ENCODE measurements around the gene ESM1. TPM values are rescaled to one million over a fixed set of nuclear protein-coding genes. Genes with fewer than 3 reads are reported as not detected.

Gene ESM1
- total RNA-seq, 1 experiment from 2014 or later, result 27.8 TPM

DNA sequence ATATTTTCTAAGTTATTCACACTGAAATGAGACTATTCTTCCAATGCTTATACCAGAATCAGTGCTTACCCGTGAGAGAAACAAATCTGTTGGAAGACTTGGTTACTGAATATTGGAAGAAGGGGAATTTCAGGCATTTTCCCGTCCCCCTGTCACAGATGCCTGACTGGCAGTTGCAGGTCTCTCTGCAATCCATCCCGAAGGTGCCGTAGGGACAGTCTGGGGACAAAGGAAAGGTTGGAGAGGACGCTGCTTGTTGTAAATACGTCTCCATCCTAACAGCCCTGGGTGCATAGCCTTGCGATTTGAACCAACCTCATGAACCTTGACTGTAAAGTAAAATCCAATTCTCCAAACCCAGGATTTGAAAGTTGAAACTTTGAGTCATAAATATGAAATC, 3.5 kb downstream of the ESM1 start:
- H3K27ac ChIP-seq (ENCODE audit: low read length), result no peak overlapping the region

DNA sequence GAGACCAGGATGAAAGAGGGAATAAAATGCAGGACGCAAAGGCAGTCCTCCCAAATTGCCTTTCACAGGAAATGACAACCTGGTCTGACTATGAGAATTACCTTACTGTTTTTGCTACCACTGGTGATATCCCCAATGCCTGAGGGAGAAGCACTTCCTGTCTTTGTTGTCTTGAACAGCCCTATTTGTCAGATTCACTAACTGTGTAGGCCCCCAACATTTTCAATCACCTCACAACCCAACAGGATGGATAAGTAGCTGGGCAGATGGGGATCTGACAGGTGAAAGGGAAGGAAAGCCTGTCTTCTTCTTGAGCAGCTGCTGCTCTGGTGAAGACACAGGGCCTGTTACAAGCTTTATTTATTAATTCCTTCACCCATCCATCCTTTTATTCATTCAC, 9.7 kb downstream of the ESM1 start:
- no peak overlapping the region for H2AFZ ChIP-seq (ENCODE audit: low read length)
- H3K4me3 ChIP-seq (ENCODE audit: low read length), result no peak overlapping the region
- H3K27me3 ChIP-seq (ENCODE audit: low read length), result no peaks in the 10 kb centered on the region
- H3K36me3 ChIP-seq (ENCODE audit: low read depth, low read length), result no peaks in the 10 kb centered on the region
- no peaks in the 10 kb centered on the region for H4K20me1 ChIP-seq (ENCODE audit: low read length)
- BruUV-seq (replicated peaks), result no TSS peak
- no peak for ATAC-seq
- H3K9me2 ChIP-seq (replicated peaks; ENCODE audit: low read length), result no peaks in the 10 kb centered on the region
- CTCF ChIA-PET, result no interaction called here
- H3K9me3 ChIP-seq (ENCODE audit: low read length), result no peaks in the 10 kb centered on the region
- no peak overlapping the region for H3K4me2 ChIP-seq (ENCODE audit: low read length)
- H3F3A ChIP-seq (ENCODE audit: low read length, unreplicated experiment), result no peaks in the 10 kb centered on the region
- no peak overlapping the region for H3K9ac ChIP-seq (ENCODE audit: low read length)
- intact Hi-C loops (cut with micrococcal nuclease), result no loop called here
- H3K27ac ChIP-seq (ENCODE audit: low read length), result no peak overlapping the region
- no peaks in the 10 kb centered on the region for H3K79me2 ChIP-seq (ENCODE audit: low read length)
- H3K4me1 ChIP-seq (ENCODE audit: insufficient read depth, low read length), result no peaks in the 10 kb centered on the region
- POLR2A ChIA-PET (ENCODE audit: unreplicated experiment), result no interaction called here
- TF ChIP-seq, protein P1, sequence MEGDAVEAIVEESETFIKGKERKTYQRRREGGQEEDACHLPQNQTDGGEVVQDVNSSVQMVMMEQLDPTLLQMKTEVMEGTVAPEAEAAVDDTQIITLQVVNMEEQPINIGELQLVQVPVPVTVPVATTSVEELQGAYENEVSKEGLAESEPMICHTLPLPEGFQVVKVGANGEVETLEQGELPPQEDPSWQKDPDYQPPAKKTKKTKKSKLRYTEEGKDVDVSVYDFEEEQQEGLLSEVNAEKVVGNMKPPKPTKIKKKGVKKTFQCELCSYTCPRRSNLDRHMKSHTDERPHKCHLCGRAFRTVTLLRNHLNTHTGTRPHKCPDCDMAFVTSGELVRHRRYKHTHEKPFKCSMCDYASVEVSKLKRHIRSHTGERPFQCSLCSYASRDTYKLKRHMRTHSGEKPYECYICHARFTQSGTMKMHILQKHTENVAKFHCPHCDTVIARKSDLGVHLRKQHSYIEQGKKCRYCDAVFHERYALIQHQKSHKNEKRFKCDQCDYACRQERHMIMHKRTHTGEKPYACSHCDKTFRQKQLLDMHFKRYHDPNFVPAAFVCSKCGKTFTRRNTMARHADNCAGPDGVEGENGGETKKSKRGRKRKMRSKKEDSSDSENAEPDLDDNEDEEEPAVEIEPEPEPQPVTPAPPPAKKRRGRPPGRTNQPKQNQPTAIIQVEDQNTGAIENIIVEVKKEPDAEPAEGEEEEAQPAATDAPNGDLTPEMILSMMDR (conservative IDR thresholded peaks at IDR 0.05; ENCODE audit: low read depth, low read length), result no peak
- TF ChIP-seq EZH2 (IDR thresholded peaks at IDR 0.05; ENCODE audit: low read length, unreplicated experiment) (no peak), EZH2phosphoT487 (IDR thresholded peaks at IDR 0.05; ENCODE audit: borderline replicate concordance, low read length) (no peak)
- no peak for DNase-seq

More for the DNA sequence above, 3.5 kb downstream of the ESM1 start:
- Histone ChIP-seq H3K36me3 (ENCODE audit: low read depth, low read length) (no peaks in the 10 kb centered on the region), H2AFZ (ENCODE audit: low read length) (no peak overlapping the region; the same call in 1 of the 2 replicates), H4K20me1 (ENCODE audit: low read length) (no peaks in the 10 kb centered on the region), H3K79me2 (ENCODE audit: low read length) (peaks cover 34% of the 10 kb centered on the region), H3K4me1 (ENCODE audit: insufficient read depth, low read length) (peaks cover 5% of the 10 kb centered on the region; the same call in 1 of the 2 replicates), H3K9me3 (ENCODE audit: low read length) (no peaks in the 10 kb centered on the region), H3K9ac (ENCODE audit: low read length) (no peak overlapping the region), H3K4me2 (ENCODE audit: low read length) (peak overlapping the region; percentile 66), H3K9me2 (replicated peaks; ENCODE audit: low read length) (no peaks in the 10 kb centered on the region), H3K27me3 (ENCODE audit: low read length) (no peaks in the 10 kb centered on the region), H3K4me3 (ENCODE audit: low read length) (peak overlapping the region; percentile 52), H3F3A (ENCODE audit: low read length, unreplicated experiment) (no peaks in the 10 kb centered on the region)
- DNase-seq (no peak), ATAC-seq (no peak)
- POLR2A ChIA-PET (ENCODE audit: unreplicated experiment), result no interaction called here
- TF ChIP-seq EZH2 (IDR thresholded peaks at IDR 0.05; ENCODE audit: low read length, unreplicated experiment), result no peak
- TF ChIP-seq, protein P1 (conservative IDR thresholded peaks at IDR 0.05; ENCODE audit: low read depth, low read length), result no peak
- no peak for TF ChIP-seq EZH2phosphoT487 (IDR thresholded peaks at IDR 0.05; ENCODE audit: borderline replicate concordance, low read length)
- intact Hi-C loops (cut with micrococcal nuclease), result no loop called here
- CTCF ChIA-PET, result no interaction called here
- no TSS peak for BruUV-seq (replicated peaks)

DNA sequence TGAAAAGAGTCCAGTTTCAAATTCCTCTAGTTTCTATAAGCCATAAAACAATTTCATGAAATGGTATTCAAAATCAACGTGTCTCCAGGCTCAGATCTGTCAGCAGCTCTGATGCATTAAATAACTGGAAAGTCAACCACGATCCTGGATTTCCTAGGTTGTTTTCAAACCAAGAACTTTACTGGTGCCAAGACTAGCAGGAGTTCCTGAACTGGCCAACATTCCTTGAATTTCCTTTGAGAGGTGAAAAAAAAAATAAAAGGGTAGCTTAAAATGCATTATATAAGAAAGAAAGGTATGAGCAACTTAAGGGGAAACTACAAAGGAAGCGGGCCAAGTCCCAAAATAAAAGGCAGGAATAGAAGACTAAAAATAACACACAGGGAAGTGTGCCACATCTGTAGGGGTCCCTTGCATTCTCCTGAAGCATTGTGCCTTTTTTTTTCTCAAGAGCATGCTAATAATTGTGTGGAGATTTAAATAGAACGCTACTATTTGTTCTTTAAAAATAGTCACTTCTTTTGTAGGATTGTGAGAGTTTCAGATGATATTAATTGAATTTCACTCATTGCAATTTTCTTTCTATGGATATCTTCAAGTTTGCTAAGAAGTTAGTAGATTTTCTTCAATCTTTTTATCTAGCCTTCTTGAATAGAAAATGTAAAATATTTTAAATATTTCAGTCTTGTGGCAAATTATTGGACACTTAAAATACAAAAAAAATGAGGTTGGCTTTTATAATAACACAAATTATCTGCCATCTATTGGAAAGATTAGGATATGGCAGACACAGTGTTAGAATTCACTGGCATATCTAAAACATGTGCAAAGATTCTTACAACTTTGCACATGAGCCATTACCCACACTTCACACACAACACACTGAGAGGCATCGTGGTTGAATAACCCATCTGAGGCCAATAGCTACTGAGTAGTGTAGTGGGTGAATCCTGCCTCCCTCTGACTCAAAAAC, 15.3 kb downstream of the ESM1 start:
- Histone ChIP-seq H3K27me3 (ENCODE audit: low read length) (no peaks in the 10 kb centered on the region), H4K20me1 (ENCODE audit: low read length) (no peaks in the 10 kb centered on the region), H3K9me3 (ENCODE audit: low read length) (no peaks in the 10 kb centered on the region), H2AFZ (ENCODE audit: low read length) (no peak overlapping the region), H3F3A (ENCODE audit: low read length, unreplicated experiment) (no peaks in the 10 kb centered on the region), H3K36me3 (ENCODE audit: low read depth, low read length) (no peaks in the 10 kb centered on the region), H3K27ac (ENCODE audit: low read length) (no peak overlapping the region), H3K79me2 (ENCODE audit: low read length) (no peaks in the 10 kb centered on the region), H3K4me2 (ENCODE audit: low read length) (no peak overlapping the region), H3K9ac (ENCODE audit: low read length) (no peak overlapping the region), H3K9me2 (replicated peaks; ENCODE audit: low read length) (no peaks in the 10 kb centered on the region), H3K4me3 (ENCODE audit: low read length) (no peak overlapping the region), H3K4me1 (ENCODE audit: insufficient read depth, low read length) (no peaks in the 10 kb centered on the region)
- BruUV-seq (replicated peaks), result no TSS peak
- ChIA-PET POLR2A (ENCODE audit: unreplicated experiment) (no interaction called here), CTCF (no interaction called here)
- no peak for DNase-seq
- ATAC-seq, result no peak
- TF ChIP-seq EZH2 (IDR thresholded peaks at IDR 0.05; ENCODE audit: low read length, unreplicated experiment), result no peak
- TF ChIP-seq, protein P1 (conservative IDR thresholded peaks at IDR 0.05; ENCODE audit: low read depth, low read length), result no peak; the same call in 1 of the 2 replicates
- TF ChIP-seq EZH2phosphoT487 (IDR thresholded peaks at IDR 0.05; ENCODE audit: borderline replicate concordance, low read length), result no peak
- intact Hi-C loops (cut with micrococcal nuclease), result no loop called here

Data from PC-3 (cell line).